H1 (cell line): ENCODE results near the gene POLR2I. TPM values are rescaled to one million over a fixed set of nuclear protein-coding genes. Genes with fewer than 3 reads are reported as not detected.

Experiments
- CTCF ChIA-PET: fragments of 300-600 bp; sonication (Branson Sonifier 250); formaldehyde crosslinking; loops from one replicate; lab custom pipeline; 2021; ENCODE audit not compliant: partially characterized antibody; lab: Charles Lee
- POLR2A ChIA-PET: fragments of 300-600 bp; sonication (Branson Sonifier 250); formaldehyde crosslinking; loops from one replicate; lab custom pipeline; 2021; ENCODE audit warnings: inconsistent platforms; ENCODE audit not compliant: partially characterized antibody; lab: Charles Lee
- DNase-seq, 2 experiments: peaks; one replicate each; pipeline versions ENCODE4 v3.0.0 to v3.0.0-alpha.2; 2010 to 2022; ENCODE audit warnings: low spot score in 2 of 2, low read depth in 1 of 2, mixed read lengths in 1 of 2
- FAIRE-seq: peaks from 2 replicates; lab custom pipeline; 2011; peaks lifted over from hg19 to GRCh38; lab: Jason Lieb, UNC
- H2AFZ ChIP-seq: 2 replicates; pipeline ENCODE4 v1.8.1; 2012; ENCODE audit warnings: low read length, inconsistent platforms
- H2AK5ac ChIP-seq: 2 replicates; pipeline ENCODE4 v1.6.1; 2013; ENCODE audit warnings: low read depth, low read length
- H2BK120ac ChIP-seq: replicated peaks from 2 replicates; pipeline ENCODE3; 2013; ENCODE audit warnings: low read depth, low read length, inconsistent platforms
- H2BK12ac ChIP-seq: 2 replicates; pipeline ENCODE4 v1.6.1; 2013; ENCODE audit warnings: low read depth, low read length
- H2BK15ac ChIP-seq: 2 replicates; pipeline ENCODE4 v1.6.1; 2013; ENCODE audit warnings: low read length
- H2BK20ac ChIP-seq: 2 replicates; pipeline ENCODE4 v1.6.1; 2013; ENCODE audit warnings: low read length
- H2BK5ac ChIP-seq: 2 replicates; pipeline ENCODE4 v1.6.1; 2013; ENCODE audit warnings: low read depth, low read length
- H3K14ac ChIP-seq: 2 replicates; pipeline ENCODE4 v1.6.1; 2013; ENCODE audit warnings: inconsistent platforms; ENCODE audit not compliant: insufficient read length
- H3K18ac ChIP-seq: 2 replicates; pipeline ENCODE4 v1.6.1; 2013; ENCODE audit warnings: low read length; ENCODE audit errors: extremely low read depth
- H3K23ac ChIP-seq: 2 replicates; pipeline ENCODE4 v1.6.1; 2013; ENCODE audit warnings: inconsistent platforms; ENCODE audit not compliant: insufficient read length
- H3K23me2 ChIP-seq: 2 replicates; pipeline ENCODE4 v1.6.1; 2013; ENCODE audit warnings: low read depth, low read length
- H3K27ac ChIP-seq: 2 replicates; pipeline ENCODE4 v1.6.1; 2011; ENCODE audit warnings: low read depth, low read length, inconsistent platforms
- H3K27me3 ChIP-seq, 4 experiments: replicated peaks in 1 of 4; 1 replicate in 1 of 4; 2 replicates in 3 of 4; pipeline versions ENCODE4 v1.6.1 to v1.8.1; 2011 to 2013; ENCODE audit warnings: low read length in 3 of 4, mild to moderate bottlenecking in 3 of 4, inconsistent platforms in 2 of 4, mixed read lengths in 2 of 4, moderate library complexity in 1 of 4; ENCODE audit not compliant: control insufficient read depth in 3 of 4, insufficient read depth in 3 of 4; ENCODE audit errors: extremely low read depth in 1 of 4
- H3K36me3 ChIP-seq, 4 experiments: 2 replicates each; pipeline versions ENCODE4 v1.6.1 to v1.8.1; 2011 to 2013; ENCODE audit warnings: mild to moderate bottlenecking in 4 of 4, low read length in 3 of 4, moderate library complexity in 2 of 4, control low read depth in 1 of 4, inconsistent platforms in 1 of 4; ENCODE audit not compliant: insufficient read depth in 4 of 4, control insufficient read depth in 2 of 4
- H3K4ac ChIP-seq: replicated peaks from 2 replicates; pipeline ENCODE3; 2013; ENCODE audit warnings: low read length, low read depth, mixed read lengths, inconsistent platforms; ENCODE audit not compliant: insufficient read length
- H3K4me1 ChIP-seq, 4 experiments: replicated peaks in 1 of 4; 1 replicate in 1 of 4; 2 replicates in 3 of 4; pipeline versions ENCODE4 v1.6.1 to v1.8.1; 2011 to 2013; ENCODE audit warnings: low read length in 3 of 4, inconsistent platforms in 2 of 4, mixed read lengths in 1 of 4; ENCODE audit not compliant: insufficient read depth in 4 of 4, control insufficient read depth in 3 of 4
- H3K4me2 ChIP-seq, 2 experiments: 2 replicates each; pipeline versions ENCODE4 v1.6.1 to v1.8.1; 2011 to 2013; ENCODE audit warnings: low read depth in 2 of 2, low read length in 2 of 2, control low read depth in 1 of 2, inconsistent platforms in 1 of 2, mild to moderate bottlenecking in 1 of 2; ENCODE audit not compliant: insufficient read depth in 1 of 2
- H3K4me3 ChIP-seq, 4 experiments: fragments of 200-600, 300-600 bp in 1 of 4; sonication (generic), shearing (Covaris generic), sonication (Bioruptor Twin) in 1 of 4; 2 replicates each; pipeline versions ENCODE4 v1.5.1 to v1.8.1; 2011 to 2016; ENCODE audit warnings: low read length in 4 of 4, low read depth in 3 of 4, control low read depth in 2 of 4, inconsistent platforms in 2 of 4, mild to moderate bottlenecking in 2 of 4, mixed read lengths in 1 of 4, moderate library complexity in 1 of 4; ENCODE audit not compliant: insufficient read depth in 2 of 4; ENCODE audit errors: extremely low read depth in 1 of 4
- H3K56ac ChIP-seq: replicated peaks from 2 replicates; pipeline ENCODE3; 2013; ENCODE audit warnings: low read depth, mild to moderate bottlenecking, mixed read lengths, low read length, inconsistent platforms; ENCODE audit not compliant: insufficient read length
- H3K79me1 ChIP-seq: 2 replicates; pipeline ENCODE4 v1.6.1; 2013; ENCODE audit warnings: low read depth, low read length, control low read depth
- H3K79me2 ChIP-seq, 2 experiments: 2 replicates each; pipeline versions ENCODE4 v1.6.1 to v1.8.1; 2012 to 2013; ENCODE audit warnings: low read length in 2 of 2, mild to moderate bottlenecking in 2 of 2, inconsistent platforms in 1 of 2; ENCODE audit not compliant: insufficient read depth in 2 of 2, control insufficient read depth in 1 of 2
- H3K9ac ChIP-seq, 4 experiments: replicated peaks in 1 of 4; 1 replicate in 1 of 4; 2 replicates in 3 of 4; pipeline versions ENCODE4 v1.6.1 to v1.8.1; 2011 to 2013; ENCODE audit warnings: low read depth in 3 of 4, low read length in 3 of 4, control low read depth in 2 of 4, mild to moderate bottlenecking in 2 of 4, moderate library complexity in 2 of 4, inconsistent platforms in 1 of 4; ENCODE audit errors: extremely low read depth in 1 of 4
- H3K9me3 ChIP-seq, 2 experiments: 2 replicates each; pipeline versions ENCODE4 v1.6.1 to v1.8.1; 2012 to 2013; ENCODE audit warnings: mild to moderate bottlenecking in 2 of 2, moderate library complexity in 2 of 2, control low read depth in 1 of 2, inconsistent platforms in 1 of 2, low read depth in 1 of 2, low read length in 1 of 2, mixed read lengths in 1 of 2; ENCODE audit not compliant: insufficient read depth in 2 of 2
- H4K20me1 ChIP-seq, 2 experiments: replicated peaks in 1 of 2; 2 replicates each; pipeline versions ENCODE3 to v1.8.1; 2011 to 2013; ENCODE audit warnings: inconsistent platforms in 2 of 2, low read length in 2 of 2, mild to moderate bottlenecking in 1 of 2; ENCODE audit not compliant: insufficient read depth in 2 of 2, control insufficient read depth in 1 of 2
- H4K5ac ChIP-seq: 2 replicates; pipeline ENCODE4 v1.6.1; 2013; ENCODE audit warnings: low read length, low read depth, mixed read lengths, inconsistent platforms; ENCODE audit not compliant: insufficient read length
- H4K8ac ChIP-seq: 2 replicates; pipeline ENCODE4 v1.8.0; 2013; ENCODE audit warnings: mild to moderate bottlenecking, moderate library complexity, low read length, inconsistent platforms; ENCODE audit not compliant: insufficient read depth; ENCODE audit errors: extremely low read depth
- H4K91ac ChIP-seq: replicated peaks from 2 replicates; pipeline ENCODE3; 2013; ENCODE audit warnings: low read length, mixed read lengths, inconsistent platforms; ENCODE audit not compliant: insufficient read length
- ASH2L ChIP-seq: fragments of 200-600, 300-600 bp; sonication (generic); IDR thresholded peaks from one replicate; pipeline ENCODE4 v1.7.1; 2017; ENCODE audit warnings: low read length
- CBX5 ChIP-seq: fragments of 300-800, 300-1000 bp; sonication (generic); IDR thresholded peaks from 2 replicates; pipeline ENCODE4 v1.7.1; 2016; ENCODE audit warnings: antibody characterized with exemption, low read length, low read depth
- CEBPB ChIP-seq: IDR thresholded peaks from 2 replicates; pipeline ENCODE4 v1.6.1; 2012; ENCODE audit warnings: low read depth, low read length
- CTBP2 ChIP-seq: IDR thresholded peaks from 2 replicates; pipeline ENCODE4 v1.7.0; 2011; ENCODE audit warnings: borderline replicate concordance, mild to moderate bottlenecking, moderate library complexity, mixed read lengths, low read length; ENCODE audit not compliant: insufficient read depth, insufficient read length
- FOSL1 ChIP-seq: IDR thresholded peaks from 2 replicates; pipeline ENCODE4 v1.6.1; 2011; ENCODE audit warnings: mild to moderate bottlenecking, low read depth, low read length, moderate library complexity; ENCODE audit not compliant: insufficient read depth
- KDM4A ChIP-seq: IDR thresholded peaks from one replicate; pipeline ENCODE4 v1.7.1; 2012; ENCODE audit warnings: low read depth, mild to moderate bottlenecking, moderate library complexity, low read length, inconsistent platforms; ENCODE audit not compliant: severe bottlenecking
- NRF1 ChIP-seq: IDR thresholded peaks from 2 replicates; pipeline ENCODE4 v1.6.1; 2011; ENCODE audit warnings: mild to moderate bottlenecking, low read depth, low read length, improper control_type of control experiment
- RNF2 ChIP-seq: fragments of 200-900, 300-1000 bp; sonication (generic); IDR thresholded peaks from 2 replicates; pipeline ENCODE4 v1.7.1; 2016; ENCODE audit warnings: borderline replicate concordance, low read depth, mild to moderate bottlenecking, antibody characterized with exemption, low read length; ENCODE audit not compliant: poor library complexity, severe bottlenecking; ENCODE audit errors: missing control alignments
- SIRT6 ChIP-seq: IDR thresholded peaks from one replicate; pipeline ENCODE4 v1.7.1; 2012; ENCODE audit warnings: low read length, inconsistent platforms
- SP2 ChIP-seq: IDR thresholded peaks from 2 replicates; pipeline ENCODE4 v1.6.1; 2012; ENCODE audit warnings: mild to moderate bottlenecking, low read length, inconsistent platforms
- SP4 ChIP-seq: IDR thresholded peaks from 2 replicates; pipeline ENCODE4 v1.6.1; 2012; ENCODE audit warnings: low read length, inconsistent platforms
- SRF ChIP-seq: IDR thresholded peaks from 2 replicates; pipeline ENCODE4 v1.6.1; 2011; ENCODE audit warnings: mild to moderate bottlenecking, low read depth, low read length, moderate library complexity
- TAF1 ChIP-seq: IDR thresholded peaks from 2 replicates; pipeline ENCODE4 v1.6.1; 2011; ENCODE audit warnings: mild to moderate bottlenecking, low read depth, low read length
- WGBS, 2 experiments: shearing (Covaris generic) in 1 of 2; methylation state at CpG; one replicate each; pipeline versions ENCODE4 v1.1.6 to v1.1.7; 2013 to 2015; ENCODE audit warnings: low lambda C conversion rate in 2 of 2, mixed read lengths in 2 of 2, inconsistent platforms in 1 of 2, low coverage in 1 of 2, missing lambda C conversion rate in 1 of 2; ENCODE audit not compliant: insufficient replicate concordance in 2 of 2, insufficient coverage in 1 of 2, insufficient read length in 1 of 2; ENCODE audit errors: extremely low coverage in 1 of 2, missing lambda C conversion rate in 1 of 2; 5-methylcytosine and 5-hydroxymethylcytosine counted together
- polyA plus RNA-seq, 7 experiments: library from polyadenylated mRNA; depleted of rRNA in 3 of 7; stranded (reverse) in 5 of 7; unstranded in 2 of 7; fragments of >200 nt in 5 of 7; fragments of 200-250 nt in 2 of 7; gene quantifications; 1 replicate in 5 of 7; 2 replicates in 1 of 7; 4 replicates in 1 of 7; pipeline versions ENCODE4 v1.2.1 to v1.2.3, GENCODE V29; 2011 to 2013; ENCODE audit warnings: missing spikeins in 2 of 7, mixed read lengths in 2 of 7
- total RNA-seq: library from RNA; stranded (reverse); fragmentation: NEBNext Ultra II Directional; extraction: Animal tissue kit (Norgen Biotek cat#: 25700); gene quantifications from 2 replicates; pipeline ENCODE4 v1.2.1, GENCODE V29; 2021
- TF ChIP-seq, protein P1 (sequence below): IDR thresholded peaks from 2 replicates; pipeline ENCODE4 v1.6.1; 2011; ENCODE audit warnings: low read length, improper control_type of control experiment

POLR2I gene
- total and polyA plus RNA-seq, 2 of the 8 experiments (the other 6 are each of a cell fraction or from before 2014, with no cell fraction given) = 143 to 150 TPM

DNA sequence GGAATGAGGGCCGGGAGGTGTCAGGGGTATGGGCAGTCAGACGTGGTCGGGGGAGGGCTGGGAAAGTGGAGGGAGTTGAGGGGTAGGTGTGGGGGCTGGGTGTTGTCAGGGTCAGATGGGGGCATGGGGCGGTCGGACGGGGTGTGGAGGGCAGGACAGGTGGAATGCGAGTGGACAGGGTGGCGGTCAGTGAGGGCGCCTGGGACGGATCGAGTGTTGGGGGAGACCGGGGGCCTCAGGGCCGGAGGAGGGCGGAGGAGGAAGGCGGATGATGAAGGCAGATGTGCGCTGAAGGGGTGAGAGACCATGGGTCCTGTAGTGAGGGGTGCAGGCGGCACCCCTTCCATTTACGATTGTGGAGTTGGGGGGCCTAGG, 6.3 kb upstream of the POLR2I start:
- ChIA-PET CTCF (no interaction called here), POLR2A (interaction anchor here (1.5 kb wide), 1 partner anchor 9 kb away, joined by 3 read pairs; no protein-coding TSS in a partner anchor)
- Histone ChIP-seq H2BK12ac (no peak overlapping the region), H3K27ac (no peak overlapping the region), H3K36me3 (peaks cover 10 to 31% (median 25%) of the 10 kb centered on the region in 4 experiments; a peak in 7 of 8 replicates), H3K4ac (no peak overlapping the region), H2BK5ac (no peak overlapping the region), H3K56ac (no peak overlapping the region), H4K5ac (no peak overlapping the region), H3K4me3 (no peak overlapping the region), H3K14ac (no peak overlapping the region), H2BK120ac (no peak overlapping the region), H4K8ac (no peak overlapping the region), H4K20me1 (peaks cover 3 to 7% of the 10 kb centered on the region in 2 experiments), H3K9me3 (no peaks in the 10 kb centered on the region), H3K79me1 (peaks cover 9% of the 10 kb centered on the region; the same call in 1 of the 2 replicates), H2AK5ac (no peak overlapping the region), H3K9ac (no peak overlapping the region; a peak in 1 of 7 replicates), H4K91ac (no peak overlapping the region), H2BK15ac (no peak overlapping the region), H3K27me3 (no peaks in the 10 kb centered on the region), H3K4me1 (peaks cover 0 to 10% (median 3%) of the 10 kb centered on the region in 4 experiments; a peak in 6 of 7 replicates), H3K79me2 (peaks cover 0 to 9% of the 10 kb centered on the region in 2 experiments; a peak in 1 of 4 replicates), H3K23me2 (no peaks in the 10 kb centered on the region; the same call in 1 of the 2 replicates), H2BK20ac (no peak overlapping the region), H2AFZ (no peak overlapping the region), H3K4me2 (no peak overlapping the region), H3K18ac (no peak overlapping the region), H3K23ac (no peak overlapping the region)
- WGBS, 2 experiments = 96% methylated on average over 7 of the region's 18 CpGs; no CpG with 5 or more reads in 1 of the 2 experiments
- FAIRE-seq (no peak), DNase-seq (no peak)
- TF ChIP-seq CEBPB = no peak
- TF ChIP-seq FOSL1 = no peak
- TF ChIP-seq CBX5 = no peak
- TF ChIP-seq SIRT6 = no peak
- TF ChIP-seq NRF1 = no peak
- no peak for TF ChIP-seq SRF
- no peak for TF ChIP-seq SP4
- TF ChIP-seq, protein P1, sequence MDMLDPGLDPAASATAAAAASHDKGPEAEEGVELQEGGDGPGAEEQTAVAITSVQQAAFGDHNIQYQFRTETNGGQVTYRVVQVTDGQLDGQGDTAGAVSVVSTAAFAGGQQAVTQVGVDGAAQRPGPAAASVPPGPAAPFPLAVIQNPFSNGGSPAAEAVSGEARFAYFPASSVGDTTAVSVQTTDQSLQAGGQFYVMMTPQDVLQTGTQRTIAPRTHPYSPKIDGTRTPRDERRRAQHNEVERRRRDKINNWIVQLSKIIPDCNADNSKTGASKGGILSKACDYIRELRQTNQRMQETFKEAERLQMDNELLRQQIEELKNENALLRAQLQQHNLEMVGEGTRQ = no peak
- no peak for TF ChIP-seq KDM4A
- no peak for TF ChIP-seq RNF2
- TF ChIP-seq CTBP2 = no peak
- no peak for TF ChIP-seq SP2
- no peak for TF ChIP-seq ASH2L
- no peak for TF ChIP-seq TAF1
